Liver (tissue), 3 donors: Measurements from ENCODE around the gene CASP3.

Experiments used
- ATF3 ChIP-seq: IDR thresholded peaks from 2 replicates; pipeline ENCODE4 v1.6.1; 2016; ENCODE audit warnings: antibody characterized with exemption
- CTCF ChIP-seq: fragments of 150-350 bp; IDR thresholded peaks from 2 replicates; pipeline ENCODE4 v1.5.1; 2017; ENCODE audit warnings: improper control_type of control experiment, low read depth, low read length; ENCODE audit not compliant: missing input control
- EGR1 ChIP-seq, 2 donors: IDR thresholded peaks; 2 replicates each; pipeline ENCODE4 v1.6.1; 2016 to 2018; ENCODE audit warnings: antibody characterized with exemption in 2 of 2, low read depth in 2 of 2
- GABPA ChIP-seq, 2 donors: IDR thresholded peaks in 1 of 2; conservative IDR thresholded peaks in 1 of 2; 2 replicates each; pipeline ENCODE4 v1.6.1; 2016; ENCODE audit warnings: antibody characterized with exemption in 2 of 2, mild to moderate bottlenecking in 1 of 2, moderate library complexity in 1 of 2
- MAX ChIP-seq: IDR thresholded peaks from 2 replicates; pipeline ENCODE4 v1.6.1; 2016; ENCODE audit warnings: antibody characterized with exemption
- RAD21 ChIP-seq, 2 donors: IDR thresholded peaks; 2 replicates each; pipeline ENCODE4 v1.6.1; 2016; ENCODE audit warnings: antibody characterized with exemption in 2 of 2, mild to moderate bottlenecking in 2 of 2
- REST ChIP-seq: IDR thresholded peaks from 2 replicates; pipeline ENCODE4 v1.6.1; 2016; ENCODE audit warnings: antibody characterized with exemption, mild to moderate bottlenecking
- SP1 ChIP-seq: IDR thresholded peaks from 2 replicates; pipeline ENCODE4 v1.6.1; 2018; ENCODE audit warnings: antibody characterized with exemption, mild to moderate bottlenecking
- TAF1 ChIP-seq: conservative IDR thresholded peaks from 2 replicates; pipeline ENCODE4 v1.6.1; 2016; ENCODE audit warnings: antibody characterized with exemption, mild to moderate bottlenecking
- YY1 ChIP-seq: IDR thresholded peaks from 2 replicates; pipeline ENCODE4 v1.6.1; 2016; ENCODE audit warnings: antibody characterized with exemption, mild to moderate bottlenecking
- ZBTB33 ChIP-seq: IDR thresholded peaks from 2 replicates; pipeline ENCODE4 v1.6.1; 2016; ENCODE audit warnings: antibody characterized with exemption
- donor health status: healthy.
- donor health status: healthy.

- no peak for TF ChIP-seq YY1
- TF ChIP-seq SP1 = no peak
- TF ChIP-seq GABPA (IDR thresholded peaks at IDR 0.05 in 1 of 2, conservative IDR thresholded peaks at IDR 0.05 in 1 of 2) = no peak
- no peak for TF ChIP-seq CTCF
- TF ChIP-seq TAF1 = no peak
- TF ChIP-seq RAD21 (IDR thresholded peaks at IDR 0.05) = no peak
- no peak for TF ChIP-seq ZBTB33
- no peak for TF ChIP-seq MAX
- no peak for TF ChIP-seq ATF3
- no peak for TF ChIP-seq REST
- no peak for TF ChIP-seq EGR1 (IDR thresholded peaks at IDR 0.05; ENCODE audit: low read depth in 2 of 2)
Observed at GRCh38 chr4:184596617-184597185, 52.5 kb downstream of the CASP3 start.
